Endothelial cell of hepatic sinusoid (primary cell): ENCODE measurements around the gene CCDC85C.

ENCODE experiments used
- in situ Hi-C: cut with HindIII; loops from 2 replicates; pipeline ENCODE4 v1.10.0; 2017; ENCODE audit warnings: low sequenced_read_pairs

Gene CCDC85C

DNA sequence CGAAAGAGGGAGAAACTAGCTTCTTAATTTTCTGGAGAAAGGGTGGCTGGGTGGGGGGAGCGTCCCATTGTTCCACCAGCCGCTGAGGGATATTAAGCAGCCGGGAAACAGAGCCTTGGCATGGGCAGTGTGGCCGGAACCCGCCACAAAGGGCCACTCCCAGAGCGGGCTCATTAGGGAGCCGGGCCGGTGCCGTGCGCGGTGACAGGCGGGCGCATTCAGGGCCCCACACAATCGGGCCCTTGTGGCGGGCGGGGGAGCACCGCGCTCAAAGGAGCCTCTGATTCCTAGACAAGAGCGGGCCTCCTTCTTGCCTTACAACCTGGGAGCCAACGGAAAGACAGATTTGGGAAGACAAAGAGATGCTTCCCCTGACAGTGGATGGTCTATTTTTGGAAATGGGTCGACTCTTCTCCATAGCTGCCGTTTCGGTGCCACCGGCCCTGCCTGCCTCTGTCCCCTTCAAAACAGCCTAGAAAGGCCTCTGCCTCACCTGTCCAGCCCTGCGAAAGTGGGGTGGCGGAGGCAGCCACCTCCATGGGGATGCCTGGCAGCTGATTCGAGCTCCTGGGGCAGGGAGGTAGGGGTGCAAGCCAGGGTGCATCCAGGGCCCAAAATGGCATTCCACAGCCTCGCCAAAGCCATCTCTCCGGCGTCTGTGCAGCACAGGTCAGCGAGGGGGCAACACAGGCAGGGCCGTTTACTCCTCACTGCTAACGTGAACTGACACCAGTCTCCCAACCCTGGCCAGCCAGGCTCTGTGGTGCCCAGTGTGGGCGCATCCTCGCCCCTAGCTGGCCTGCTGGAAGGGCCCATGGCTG, 10.9 kb downstream of the CCDC85C start:
- in situ Hi-C loops: loop anchor here (5.0 kb wide), 1 partner anchor 46 kb away; no protein-coding TSS in a partner anchor

GRCh38 chr14:99592394-99592793, 11.6 kb downstream of the CCDC85C start:
- in situ Hi-C loops: loop anchor here (5.0 kb wide), 1 partner anchor 45 kb away; no protein-coding TSS in a partner anchor

DNA sequence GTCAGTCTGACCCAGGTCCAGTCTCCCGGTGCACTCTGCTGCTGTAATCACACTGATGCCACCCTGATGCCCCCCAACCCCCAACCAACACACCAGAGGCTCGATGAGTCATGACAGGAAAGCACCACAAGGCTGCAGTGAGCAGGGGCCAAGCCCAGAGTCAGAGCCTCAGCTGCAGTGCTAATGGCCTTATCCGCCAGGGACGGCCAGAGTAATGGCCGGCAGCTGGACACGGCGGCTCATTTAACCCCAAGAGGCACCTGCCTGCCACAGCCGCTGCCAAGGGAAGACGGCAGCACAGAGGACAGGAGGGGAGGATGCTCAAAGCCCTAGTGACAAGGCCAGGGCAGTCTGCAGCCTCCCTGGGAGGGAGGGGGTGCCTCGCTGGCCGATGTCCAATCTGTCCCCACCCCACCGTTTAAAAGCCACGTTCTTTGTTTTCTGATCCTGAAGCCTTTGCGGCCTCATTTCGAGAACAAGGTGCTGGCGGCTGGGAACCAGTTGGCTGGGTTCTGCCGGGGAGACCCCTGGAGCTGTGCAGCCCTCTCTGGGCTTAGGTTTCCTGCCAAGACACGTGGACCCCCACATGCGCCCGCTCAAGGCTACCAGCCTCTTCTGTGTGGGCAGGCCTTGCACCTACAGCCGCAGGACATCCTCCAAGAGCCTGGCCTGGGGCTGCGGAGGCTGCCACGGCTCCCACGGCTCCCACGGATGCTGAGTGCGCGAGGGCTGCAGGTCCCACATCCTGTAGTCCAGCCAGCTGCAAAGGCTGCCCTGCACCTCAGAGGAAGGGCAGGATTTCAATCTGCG, 13.1 kb downstream of the CCDC85C start:
- in situ Hi-C loops: loop anchor here (5.0 kb wide), 1 partner anchor 44 kb away; no protein-coding TSS in a partner anchor

- in situ Hi-C loops: loop anchor here (5.0 kb wide), 1 partner anchor 43 kb away; no protein-coding TSS in a partner anchor
Measured at GRCh38 chr14:99589651-99590530, 14.1 kb downstream of the CCDC85C start.

DNA sequence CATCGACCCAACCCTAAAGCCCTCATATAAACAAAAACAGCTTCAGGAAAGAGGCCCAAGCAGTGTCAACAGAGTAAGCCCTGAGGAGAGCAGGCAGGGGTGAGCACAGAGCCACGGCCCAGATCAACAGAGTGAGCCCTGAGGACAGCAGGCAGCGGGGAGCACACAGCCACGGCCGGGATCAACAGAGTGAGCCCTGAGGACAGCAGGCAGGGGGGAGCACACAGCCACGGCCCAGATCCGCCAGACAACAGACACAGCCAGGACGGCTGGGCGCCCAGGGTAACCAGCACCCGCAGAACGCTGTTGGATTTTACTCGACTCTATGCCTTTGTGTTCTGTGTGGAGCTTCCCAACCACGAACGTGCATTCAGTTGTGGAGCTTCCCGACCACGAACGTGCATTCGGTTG, 15.0 kb downstream of the CCDC85C start:
- in situ Hi-C loops: no loop called here

DNA sequence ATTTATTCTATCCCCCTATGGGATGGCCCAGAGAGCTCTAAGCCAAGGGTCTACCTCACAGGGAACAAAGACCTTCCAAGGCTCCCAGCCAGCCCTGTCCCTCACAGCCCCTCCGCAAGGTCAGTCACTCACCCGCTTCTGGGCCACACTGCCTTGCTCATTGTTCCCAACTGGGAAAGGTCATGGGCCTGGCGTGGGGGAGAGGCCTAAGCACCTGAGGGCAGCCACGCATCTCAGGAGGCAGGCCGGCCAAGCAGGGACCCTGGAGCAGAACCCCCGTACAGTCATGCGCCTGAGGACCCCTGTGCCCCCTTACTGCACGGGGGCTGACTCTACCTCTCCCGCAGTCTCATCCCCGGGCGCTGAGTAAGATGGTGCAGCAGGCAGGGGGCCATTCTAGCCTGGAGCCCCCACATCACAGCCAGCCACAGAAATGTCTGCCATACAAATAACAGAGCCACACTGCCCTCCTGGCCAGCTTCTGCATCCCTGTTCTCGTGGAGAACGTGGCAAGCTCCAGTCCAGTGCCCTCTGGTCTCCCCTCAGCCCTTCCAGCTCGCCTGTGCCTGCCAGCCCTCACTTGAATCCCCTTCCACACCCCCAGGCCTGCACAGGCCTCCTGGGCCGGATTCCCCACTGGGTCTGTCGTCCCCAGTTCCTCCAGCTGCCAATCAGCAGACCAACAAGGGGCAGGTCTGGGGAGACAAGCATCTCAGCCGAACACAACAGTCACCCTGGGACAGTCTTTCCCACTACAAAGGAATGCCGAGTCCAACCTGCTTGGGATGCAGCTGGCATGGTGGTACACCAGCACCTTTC, 16.3 kb downstream of the CCDC85C start:
- in situ Hi-C loops: no loop called here

GRCh38 chr14:99586761-99587459, 17.1 kb downstream of the CCDC85C start:
- in situ Hi-C loops: no loop called here

DNA sequence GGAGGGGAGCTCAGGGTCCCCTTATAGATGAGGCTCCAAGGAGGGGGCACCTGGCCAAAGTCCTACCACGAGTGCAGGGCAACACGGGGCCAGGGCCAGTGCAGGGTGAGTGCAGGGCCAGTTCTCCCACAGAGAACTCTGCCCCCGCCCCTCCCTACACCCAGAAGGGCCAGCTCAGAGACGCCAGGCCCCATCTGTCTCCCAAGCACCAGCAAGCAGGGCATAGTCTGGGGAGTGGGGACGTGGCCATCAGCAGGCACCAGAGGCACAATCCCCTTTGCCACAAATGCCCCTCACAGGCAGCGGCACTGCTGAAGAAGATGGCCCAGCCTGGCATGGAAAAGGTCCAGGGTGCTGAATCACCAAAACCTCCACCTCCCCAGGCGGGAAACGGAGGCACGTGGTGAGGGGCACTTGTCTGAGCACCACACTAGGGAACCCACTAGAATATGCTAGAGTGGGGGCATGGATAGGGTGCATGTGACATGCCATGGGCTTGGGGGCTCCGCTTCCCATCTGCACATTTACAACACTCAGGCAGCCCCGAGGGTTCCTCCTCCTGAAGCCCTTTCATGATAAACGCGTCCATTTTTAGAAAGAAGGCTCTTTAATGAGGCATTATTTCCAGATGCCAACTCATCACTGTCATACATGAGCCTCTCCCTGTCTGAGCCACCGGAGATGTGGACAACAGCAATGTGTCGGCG, 17.8 kb downstream of the CCDC85C start:
- in situ Hi-C loops: no loop called here

GRCh38 chr14:99584823-99585222, 19.2 kb downstream of the CCDC85C start:
- in situ Hi-C loops: no loop called here

GRCh38 chr14:99581938-99582337, 22.1 kb downstream of the CCDC85C start:
- in situ Hi-C loops: no loop called here

DNA sequence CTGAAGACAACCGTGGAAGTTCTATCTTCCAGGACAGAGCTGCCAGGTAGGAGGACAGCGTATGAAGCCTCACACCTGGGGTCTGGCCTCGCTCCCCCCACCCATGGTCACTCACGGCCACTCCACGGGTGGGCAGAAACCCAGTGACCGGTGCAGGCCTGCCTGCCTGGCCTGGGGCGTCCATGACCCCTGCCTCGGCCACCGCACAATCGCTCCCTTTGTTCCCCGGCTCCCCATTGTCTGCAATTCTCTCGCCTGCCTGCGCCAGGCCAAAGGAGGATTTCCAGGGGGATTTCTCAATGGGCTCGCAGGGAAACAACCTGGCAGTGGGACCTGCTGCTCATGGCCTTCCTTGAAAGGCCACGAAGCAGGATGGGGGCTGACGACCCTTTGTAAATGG, 22.6 kb downstream of the CCDC85C start:
- in situ Hi-C loops: no loop called here

DNA sequence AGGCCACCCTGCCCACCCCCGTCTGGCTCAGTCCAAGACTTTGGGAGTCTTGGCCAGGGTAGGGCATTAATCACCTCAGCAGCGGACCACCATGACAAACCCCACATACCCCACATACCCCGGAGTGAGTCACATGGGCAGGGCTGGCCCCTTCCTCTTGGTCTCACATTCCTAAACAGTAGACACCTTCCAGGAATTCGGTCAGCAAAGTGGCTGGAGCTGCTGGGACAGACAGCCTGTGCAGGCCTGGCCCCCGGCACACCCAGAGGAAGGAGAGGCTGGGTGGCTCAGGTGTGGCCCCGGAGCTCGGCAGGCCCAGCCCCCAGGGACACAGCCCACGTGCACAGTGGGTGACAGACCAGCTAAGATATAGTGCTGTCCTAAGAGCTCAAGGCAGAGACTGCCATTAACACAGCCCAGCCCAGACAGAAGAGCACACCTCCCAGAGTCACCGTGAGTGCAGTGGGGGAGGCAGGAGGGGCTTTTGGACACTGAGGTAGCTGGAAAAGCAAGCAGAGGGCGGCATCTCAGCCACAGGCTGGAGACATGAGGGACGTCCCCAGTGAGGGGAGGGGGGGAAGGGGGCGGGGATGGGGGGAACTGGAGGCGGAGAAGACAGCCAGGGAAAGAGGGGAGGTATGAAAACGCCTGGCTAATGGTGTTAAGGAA, 24.0 kb downstream of the CCDC85C start:
- in situ Hi-C loops: no loop called here

DNA sequence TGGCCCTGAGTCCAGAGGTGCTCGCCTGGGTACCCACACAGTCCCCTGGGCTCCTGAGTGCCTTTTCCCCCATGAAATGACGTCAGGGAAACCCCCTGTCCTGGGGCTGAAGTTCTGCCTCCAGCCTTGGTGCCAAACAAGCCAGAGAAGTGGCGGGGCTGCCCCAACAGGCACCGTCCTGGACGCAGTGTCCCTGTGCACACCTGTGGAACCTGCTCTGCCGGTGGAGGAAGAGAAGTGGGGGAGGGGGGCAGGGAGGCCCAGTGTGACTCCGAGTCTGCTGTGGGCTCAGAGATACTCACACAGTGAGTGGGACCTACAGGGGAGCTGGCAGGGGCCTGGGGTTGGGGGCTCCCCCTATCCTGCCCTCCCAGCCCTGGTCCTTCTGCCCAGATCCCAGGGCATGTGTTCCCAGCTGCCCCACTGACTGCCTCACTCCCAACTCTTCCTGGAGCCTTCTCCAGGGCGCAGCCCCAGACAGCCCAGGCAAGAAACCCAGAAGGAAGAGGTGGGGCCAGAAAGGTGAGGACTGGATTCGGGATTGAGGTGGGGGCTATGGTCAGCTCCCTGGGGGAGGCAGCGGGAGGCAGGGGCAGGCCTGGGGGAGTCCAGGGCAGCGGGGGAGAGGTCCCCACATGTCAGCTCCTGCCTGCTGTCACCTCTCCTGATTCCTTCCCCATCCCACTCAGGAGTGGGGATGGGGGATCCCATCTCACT, 24.7 kb downstream of the CCDC85C start:
- in situ Hi-C loops: no loop called here

- in situ Hi-C loops: no loop called here
Measured at GRCh38 chr14:99578541-99579101, 25.4 kb downstream of the CCDC85C start.

GRCh38 chr14:99576761-99577705, 27.0 kb downstream of the CCDC85C start:
- in situ Hi-C loops: no loop called here

- in situ Hi-C loops: no loop called here
Measured at GRCh38 chr14:99576304-99576703, 27.7 kb downstream of the CCDC85C start.
